Amniotic epithelial cell (primary cell): ENCODE data around the gene TBPL2.
A peak's percentile ranks its signal among the peaks of the same experiment; 100 is the strongest.
"Not testable (repeated sequence)": the region's sequence is repeated elsewhere in the genome, so short reads cannot be mapped to it uniquely, and the experiment has no call there.

Experiments
- DNase-seq: peaks from one replicate; pipeline ENCODE4 v3.0.0-alpha.2; 2010; ENCODE audit warnings: low read depth

The TBPL2 gene

GRCh38 chr14:55441286-55441685, 870 bp upstream of the TBPL2 start:
- no peak for DNase-seq

- peak; percentile 73 for DNase-seq
Observed at GRCh38 chr14:55438066-55438683, 2.2 kb downstream of the TBPL2 start.

GRCh38 chr14:55436931-55437330, 3.5 kb downstream of the TBPL2 start:
- DNase-seq = no peak

GRCh38 chr14:55436519-55436918, 3.9 kb downstream of the TBPL2 start:
- peak; percentile 20 for DNase-seq

- no peak for DNase-seq
Observed at GRCh38 chr14:55434805-55435174, 5.6 kb downstream of the TBPL2 start.

- DNase-seq = no peak
Observed at GRCh38 chr14:55433880-55434804, 6.3 kb downstream of the TBPL2 start.

GRCh38 chr14:55432628-55433027, 7.8 kb downstream of the TBPL2 start:
- DNase-seq = no peak

GRCh38 chr14:55430024-55430690, 10.3 kb downstream of the TBPL2 start:
- DNase-seq = peak; percentile 75

GRCh38 chr14:55427439-55427838, 13.0 kb downstream of the TBPL2 start:
- DNase-seq = no peak

- peak; percentile 71 for DNase-seq
Observed at GRCh38 chr14:55426891-55427290, 13.5 kb downstream of the TBPL2 start.

- no peak for DNase-seq
Observed at GRCh38 chr14:55425091-55425490, 15.3 kb downstream of the TBPL2 start.

- DNase-seq = no peak
Observed at GRCh38 chr14:55423969-55424368, 16.4 kb downstream of the TBPL2 start.

- DNase-seq = not testable (repeated sequence)
Observed at GRCh38 chr14:55422338-55422737, 18.1 kb downstream of the TBPL2 start.

- no peak for DNase-seq
Observed at GRCh38 chr14:55419663-55420062, 20.8 kb downstream of the TBPL2 start.

GRCh38 chr14:55418411-55418810, 22.0 kb downstream of the TBPL2 start:
- DNase-seq = no peak

GRCh38 chr14:55417955-55418354, 22.5 kb downstream of the TBPL2 start:
- DNase-seq = no peak

GRCh38 chr14:55416866-55417265, 23.6 kb downstream of the TBPL2 start:
- DNase-seq = no peak

- DNase-seq = no peak
Observed at GRCh38 chr14:55414551-55414950, 25.9 kb downstream of the TBPL2 start.

GRCh38 chr14:55412676-55413075, 27.7 kb downstream of the TBPL2 start:
- no peak for DNase-seq

- peak; percentile 76 for DNase-seq
Observed at GRCh38 chr14:55411426-55412389, 28.7 kb downstream of the TBPL2 start, which contains the start of gene ATG14. Gene ATG14, minus strand, starts transcription at chr14:55411830. Its CDS starts 8 bp downstream, at chr14:55411822.

GRCh38 chr14:55410876-55411275, 29.5 kb downstream of the TBPL2 start:
- no peak for DNase-seq
